Cardiac muscle cell (in vitro differentiated cells and primary cell): ENCODE results near the gene USP48. TPM values are rescaled to one million over a fixed set of nuclear protein-coding genes. Genes with fewer than 3 reads are reported as not detected.
"Not testable (repeated sequence)": the region's sequence is repeated elsewhere in the genome, so short reads cannot be mapped to it uniquely, and the experiment has no call there.

Experiments
- DNase-seq, 2 donors: peaks; one replicate each; pipeline versions ENCODE4 v3.0.0 to v3.0.0-alpha.2; 2010 to 2017; ENCODE audit warnings: low read depth in 1 of 2, low spot score in 1 of 2
- H3K27ac ChIP-seq: fragments of 200-600 bp; sonication (generic); 2 replicates; pipeline ENCODE4 v1.5.1; 2016
- H3K27me3 ChIP-seq: fragments of 200-600 bp; sonication (generic); 2 replicates; pipeline ENCODE4 v1.6.0; 2016; ENCODE audit warnings: control low read depth
- H3K36me3 ChIP-seq: fragments of 200-600 bp; sonication (generic); 2 replicates; pipeline ENCODE4 v1.5.1; 2016; ENCODE audit warnings: control low read depth
- H3K4me1 ChIP-seq: fragments of 200-600 bp; sonication (generic); 2 replicates; pipeline ENCODE4 v1.8.1; 2017; ENCODE audit warnings: low read depth, mild to moderate bottlenecking, mixed run types
- H3K4me3 ChIP-seq: fragments of 200-600 bp; sonication (generic); 2 replicates; pipeline ENCODE4 v1.5.1; 2016; ENCODE audit warnings: mild to moderate bottlenecking
- H3K9me3 ChIP-seq: fragments of 200-600 bp; sonication (generic); 2 replicates; pipeline ENCODE4 v1.5.1; 2017; ENCODE audit warnings: low read depth, mild to moderate bottlenecking, control low read depth
- CTCF ChIP-seq: IDR thresholded peaks from 2 replicates; pipeline ENCODE4 v1.5.1; 2012; ENCODE audit warnings: low read depth, mild to moderate bottlenecking, low read length
- polyA plus RNA-seq: library from polyadenylated mRNA; unstranded; fragments of >200 nt; fragmentation: Nextera tagmentation; extraction: Ambion mirVana; gene quantifications from 2 replicates; pipeline ENCODE4 v1.2.1, GENCODE V29; 2016
- total RNA-seq: library from RNA; depleted of rRNA; stranded (reverse); fragments of >200 nt; gene quantifications from 2 replicates; pipeline ENCODE4 v1.2.3, GENCODE V29; 2016

The USP48 gene
- total and polyA plus RNA-seq, 2 experiments from 2014 or later: 29.6 to 52.4 TPM

GRCh38 chr1:21793104-21793503 lies 10.2 kb upstream of the USP48 start:
- no peak overlapping the region for H3K27ac ChIP-seq
- H3K4me3 ChIP-seq: no peak overlapping the region
- no peaks in the 10 kb centered on the region for H3K36me3 ChIP-seq
- TF ChIP-seq CTCF: no peak
- no peaks in the 10 kb centered on the region for H3K9me3 ChIP-seq
- DNase-seq: no peak
- no peaks in the 10 kb centered on the region for H3K4me1 ChIP-seq
- no peaks in the 10 kb centered on the region for H3K27me3 ChIP-seq

GRCh38 chr1:21786640-21787039 lies 3.7 kb upstream of the USP48 start:
- peaks cover under 1% of the 10 kb centered on the region for H3K4me1 ChIP-seq
- no peak for DNase-seq
- H3K27me3 ChIP-seq: no peaks in the 10 kb centered on the region
- no peak overlapping the region for H3K4me3 ChIP-seq
- no peaks in the 10 kb centered on the region for H3K9me3 ChIP-seq
- TF ChIP-seq CTCF: no peak
- no peaks in the 10 kb centered on the region for H3K36me3 ChIP-seq
- H3K27ac ChIP-seq: no peak overlapping the region

GRCh38 chr1:21785764-21786163 lies 2.8 kb upstream of the USP48 start:
- not testable (repeated sequence) for H3K27ac ChIP-seq, H3K27me3 ChIP-seq, H3K4me3 ChIP-seq, DNase-seq, H3K36me3 ChIP-seq, H3K9me3 ChIP-seq, H3K4me1 ChIP-seq

- TF ChIP-seq CTCF: no peak
- Histone ChIP-seq H3K9me3 (no peaks in the 10 kb centered on the region), H3K27ac (peak overlapping the region; percentile 99), H3K36me3 (no peaks in the 10 kb centered on the region), H3K4me3 (peak overlapping the region; percentile 51), H3K27me3 (no peaks in the 10 kb centered on the region), H3K4me1 (peaks cover 5% of the 10 kb centered on the region)
- peak; percentile 96 to 99 for DNase-seq
These were observed 992 bp upstream of the USP48 start for GRCh38 chr1:21783679-21784603.

GRCh38 chr1:21782349-21782867 lies 541 bp downstream of the USP48 start:
- no peaks in the 10 kb centered on the region for H3K27me3 ChIP-seq
- H3K9me3 ChIP-seq: no peaks in the 10 kb centered on the region
- peak in 1 of 2 donors; percentile 66 for DNase-seq
- peak overlapping the region; percentile 51 for H3K4me3 ChIP-seq
- H3K4me1 ChIP-seq: peaks cover 5% of the 10 kb centered on the region
- H3K36me3 ChIP-seq: no peaks in the 10 kb centered on the region
- peak overlapping the region; percentile 99 for H3K27ac ChIP-seq
- peak; percentile 29 for TF ChIP-seq CTCF

GRCh38 chr1:21781815-21782348 lies 1.1 kb downstream of the USP48 start:
- Histone ChIP-seq H3K4me1 (peaks cover 5% of the 10 kb centered on the region), H3K4me3 (peak overlapping the region; percentile 51), H3K27me3 (no peaks in the 10 kb centered on the region), H3K36me3 (no peaks in the 10 kb centered on the region), H3K27ac (peak overlapping the region; percentile 99), H3K9me3 (no peaks in the 10 kb centered on the region)
- DNase-seq: peak; percentile 66 to 70
- no peak for TF ChIP-seq CTCF
